K562 (cell line): Measurements from ENCODE around the gene GRB14. TPM values are rescaled to one million over a fixed set of nuclear protein-coding genes. Genes with fewer than 3 reads are reported as not detected.

Experiments
- ATAC-seq: fragments of 200-7000 bp; cut with Tn5 transposase; 3 replicates; pipeline ENCODE4 v1.9.1; 2020; ENCODE audit warnings: moderate library complexity
- BruUV-seq: library from RNA; stranded (reverse); fragments of 400-500 nt; replicated peaks from 2 replicates; lab custom pipeline; 2021; lab: Mats Ljungman, UMichigan
- CTCF ChIA-PET: fragments of 300-600 bp; formaldehyde crosslinking; extraction: SDS; loops from one replicate; lab custom pipeline; 2021; ENCODE audit warnings: low intra/inter-chr PET ratio; lab: Yijun Ruan, JAX
- POLR2A ChIA-PET: fragments of 300-600, 350-650 bp; sonication (Branson Sonifier 250); formaldehyde crosslinking; extraction: SDS; loops from one replicate; lab custom pipeline; 2021; ENCODE audit warnings: antibody characterized with exemption, inconsistent platforms; lab: Yijun Ruan, JAX
- DNase-seq, 4 experiments: peaks; one replicate each; pipeline versions ENCODE4 v3.0.0 to v3.0.0-alpha.2; 2011 to 2018; ENCODE audit warnings: low spot score in 3 of 4, mixed read lengths in 3 of 4; ENCODE audit errors: extremely low read depth in 1 of 4
- FAIRE-seq: peaks from 2 replicates; lab custom pipeline; 2011; peaks lifted over from hg19 to GRCh38; lab: Jason Lieb, UNC
- H2AFZ ChIP-seq: 2 replicates; pipeline ENCODE4 v1.6.0; 2011; ENCODE audit warnings: low read depth, low read length, control low read depth, inconsistent platforms
- H3K27ac ChIP-seq: fragments of 200-600 bp; 3 replicates; pipeline ENCODE4 v1.8.0; 2011; ENCODE audit warnings: low read depth, mild to moderate bottlenecking, control low read depth, inconsistent platforms, low read length, moderate library complexity, mixed read lengths; ENCODE audit errors: extremely low read depth
- H3K27me3 ChIP-seq, 2 experiments: fragments of 300-600 bp in 1 of 2; 2 replicates in 1 of 2; 3 replicates in 1 of 2; pipeline versions ENCODE4 v1.6.0 to v1.8.0; 2011; ENCODE audit warnings: inconsistent platforms in 2 of 2, low read length in 2 of 2, mild to moderate bottlenecking in 1 of 2, mixed read lengths in 1 of 2, moderate library complexity in 1 of 2; ENCODE audit not compliant: control insufficient read depth in 2 of 2, insufficient read depth in 2 of 2
- H3K36me3 ChIP-seq: fragments of 300-600 bp; 3 replicates; pipeline ENCODE4 v1.8.0; 2011; ENCODE audit warnings: mild to moderate bottlenecking, low read length, inconsistent platforms; ENCODE audit not compliant: control insufficient read depth, insufficient read depth
- H3K4me1 ChIP-seq, 2 experiments: fragments of 200-600 bp in 1 of 2; replicated peaks in 1 of 2; 2 replicates in 1 of 2; 3 replicates in 1 of 2; pipeline versions ENCODE4 v1.5.1 to v1.8.0; 2011; ENCODE audit warnings: inconsistent platforms in 2 of 2, low read length in 2 of 2, mild to moderate bottlenecking in 1 of 2, mixed read lengths in 1 of 2, moderate library complexity in 1 of 2; ENCODE audit not compliant: control insufficient read depth in 2 of 2, insufficient read depth in 2 of 2
- H3K4me2 ChIP-seq: 2 replicates; pipeline ENCODE4 v1.6.1; 2011; ENCODE audit warnings: low read length, control low read depth, inconsistent platforms, mixed read lengths; ENCODE audit not compliant: insufficient read depth
- H3K4me3 ChIP-seq: fragments of 200-600 bp; sonication (generic), shearing (Covaris generic); 2 replicates; pipeline ENCODE4 v1.5.1; 2016; ENCODE audit warnings: control low read depth, inconsistent platforms
- H3K79me2 ChIP-seq: fragments of 200-600 bp; 3 replicates; pipeline ENCODE4 v1.8.0; 2011; ENCODE audit warnings: low read length, inconsistent platforms; ENCODE audit not compliant: control insufficient read depth, insufficient read depth
- H3K9ac ChIP-seq, 2 experiments: 2 replicates each; pipeline versions ENCODE4 v1.6.0 to v1.6.1; 2011; ENCODE audit warnings: low read depth in 2 of 2, low read length in 2 of 2, control low read depth in 1 of 2, inconsistent platforms in 1 of 2, mild to moderate bottlenecking in 1 of 2, mixed read lengths in 1 of 2; ENCODE audit not compliant: insufficient read depth in 1 of 2
- H3K9me1 ChIP-seq: one replicate; pipeline ENCODE4 v1.6.0; 2011; ENCODE audit warnings: inconsistent platforms, mild to moderate bottlenecking, low read length, moderate library complexity; ENCODE audit not compliant: control insufficient read depth, insufficient read depth
- H3K9me3 ChIP-seq: replicated peaks from 2 replicates; pipeline ENCODE4 v1.5.1; 2011; ENCODE audit warnings: low read depth, low read length, inconsistent platforms; ENCODE audit not compliant: control insufficient read depth, insufficient read depth
- H4K20me1 ChIP-seq: replicated peaks from 2 replicates; pipeline ENCODE4 v1.6.1; 2011; ENCODE audit warnings: low read length, inconsistent platforms, mixed read lengths; ENCODE audit not compliant: control insufficient read depth, insufficient read depth
- CBX5 ChIP-seq: IDR thresholded peaks from 2 replicates; pipeline ENCODE4 v1.6.1; 2014; ENCODE audit warnings: low read depth, borderline replicate concordance
- ETV5 ChIP-seq: sonication (generic); formaldehyde crosslinking; IDR thresholded peaks from 2 replicates; pipeline ENCODE4 v1.4.0; 2020; ENCODE audit warnings: low read depth, mild to moderate bottlenecking, missing genetic modification reagents
- FOXA3 ChIP-seq, 2 experiments: fragments of 450-650 bp in 1 of 2; sonication (generic) in 1 of 2; formaldehyde crosslinking; IDR thresholded peaks in 1 of 2; conservative IDR thresholded peaks in 1 of 2; 2 replicates each; pipeline versions ENCODE4 v1.4.0 to v1.8.0; 2020 to 2022; ENCODE audit warnings: mild to moderate bottlenecking in 2 of 2, missing genetic modification reagents in 1 of 2
- MCM7 ChIP-seq, 2 experiments: fragments of 450-650 bp; IDR thresholded peaks; 2 replicates each; pipeline ENCODE4 v1.6.1; 2016 to 2018
- NRF1 ChIP-seq, 2 experiments: fragments of 450-650 bp; IDR thresholded peaks in 1 of 2; conservative IDR thresholded peaks in 1 of 2; 2 replicates each; pipeline ENCODE4 v1.6.1; 2014; ENCODE audit warnings: mild to moderate bottlenecking in 2 of 2
- POLR2B ChIP-seq: fragments of 450-650 bp; IDR thresholded peaks from 2 replicates; pipeline ENCODE4 v1.6.1; 2018; ENCODE audit warnings: low read depth; ENCODE audit not compliant: partially characterized antibody
- RERE ChIP-seq: sonication (generic); formaldehyde crosslinking; IDR thresholded peaks from 2 replicates; pipeline ENCODE4 v1.8.0; 2023; ENCODE audit warnings: missing genetic modification reagents, mild to moderate bottlenecking, borderline replicate concordance
- XRCC4 ChIP-seq: IDR thresholded peaks from one replicate; pipeline ENCODE4 v1.6.1; 2011; ENCODE audit not compliant: insufficient read depth, insufficient read length; ENCODE audit errors: extremely low read depth
- ZBTB5 ChIP-seq: fragments of 450-650 bp; IDR thresholded peaks from 2 replicates; pipeline ENCODE4 v1.6.1; 2017; ENCODE audit warnings: antibody characterized with exemption
- WGBS: fragments of 100-300 bp; shearing (Covaris generic); methylation state at CpG from one replicate; pipeline ENCODE4 v1.1.6; 2016; ENCODE audit warnings: low coverage, mixed read lengths; ENCODE audit not compliant: insufficient coverage; ENCODE audit errors: missing lambda C conversion rate; 5-methylcytosine and 5-hydroxymethylcytosine counted together
- in situ Hi-C: fragments of 300-500 bp; cut with MboI; formaldehyde crosslinking; loops from 4 replicates; pipeline ENCODE4 v1.15.0; 2018; ENCODE audit warnings: inconsistent platforms, mixed read lengths
- intact Hi-C: fragments of 100-400 bp; cut with micrococcal nuclease; formaldehyde crosslinking; loops from 2 replicates; pipeline ENCODE4 v1.14.2; 2022
- polyA plus RNA-seq, 8 experiments: library from polyadenylated mRNA; depleted of rRNA in 4 of 8; stranded (reverse) in 5 of 8; unstranded in 3 of 8; fragments of >200 nt; fragmentation: Nextera tagmentation in 2 of 8; fragmentation: Illumina TruSeq in 1 of 8; extraction: Ambion mirVana in 2 of 8; extraction: Trizol in 1 of 8; gene quantifications; 2 replicates each; pipeline versions ENCODE4 v1.2.1 to v1.2.3, GENCODE V29; 2011 to 2014; ENCODE audit warnings: inconsistent platforms in 1 of 8, missing spikeins in 1 of 8
- total RNA-seq, 7 experiments: library from RNA; depleted of rRNA in 6 of 7; stranded (reverse); fragments of >200 nt in 6 of 7; fragmentation: Illumina TruSeq in 2 of 7; extraction: Trizol in 2 of 7; gene quantifications; 2 replicates each; pipeline versions ENCODE4 v1.2.1 to v1.2.3, GENCODE V29; 2011 to 2021; ENCODE audit warnings: low replicate concordance in 1 of 7
- TF ChIP-seq, protein P1 (sequence below): sonication (generic); formaldehyde crosslinking; IDR thresholded peaks from 2 replicates; pipeline ENCODE4 v1.9.0; 2022; ENCODE audit warnings: mild to moderate bottlenecking, missing genetic modification reagents
- TF ChIP-seq, protein P2 (sequence below): sonication (generic); formaldehyde crosslinking; IDR thresholded peaks from 2 replicates; pipeline ENCODE4 v1.8.1; 2023; ENCODE audit warnings: mild to moderate bottlenecking, missing genetic modification reagents

The GRB14 gene
- total and polyA plus RNA-seq, 9 of the 15 experiments (the other 6 are each of a cell fraction or from before 2014, with no cell fraction given), result not detected

- ChIA-PET POLR2A (no interaction called here), CTCF (interaction anchor here (0.6 kb wide), 1 partner anchor 1086 kb away, joined by 3 read pairs; no protein-coding TSS in a partner anchor)
- in situ Hi-C loops, result no loop called here
- H3K36me3 ChIP-seq, result no peaks in the 10 kb centered on the region
- WGBS, result 0% methylated on average over 1 of the region's 1 CpG
- no peaks in the 10 kb centered on the region for H4K20me1 ChIP-seq
- H3K79me2 ChIP-seq, result no peaks in the 10 kb centered on the region
- no peak for ATAC-seq
- DNase-seq, result no peak
- no peak overlapping the region for H3K9ac ChIP-seq
- no TSS peak for BruUV-seq
- H3K4me2 ChIP-seq, result no peak overlapping the region
- H2AFZ ChIP-seq, result no peak overlapping the region
- H3K4me1 ChIP-seq, result no peaks in the 10 kb centered on the region
- no peaks in the 10 kb centered on the region for H3K9me3 ChIP-seq
- H3K27ac ChIP-seq, result no peak overlapping the region
- TF ChIP-seq ZBTB5 (no peak), POLR2B (no peak), ETV5 (no peak), MCM7 (IDR thresholded peaks at IDR 0.05) (no peak), CBX5 (no peak), RERE (CRISPR knock-in tag) (no peak), NRF1 (conservative IDR thresholded peaks at IDR 0.05 in 1 of 2, IDR thresholded peaks at IDR 0.05 in 1 of 2) (no peak), FOXA3 (CRISPR knock-in tag; conservative IDR thresholded peaks at IDR 0.05 in 1 of 2, IDR thresholded peaks at IDR 0.05 in 1 of 2) (no peak), XRCC4 (no peak)
- TF ChIP-seq, protein P1, sequence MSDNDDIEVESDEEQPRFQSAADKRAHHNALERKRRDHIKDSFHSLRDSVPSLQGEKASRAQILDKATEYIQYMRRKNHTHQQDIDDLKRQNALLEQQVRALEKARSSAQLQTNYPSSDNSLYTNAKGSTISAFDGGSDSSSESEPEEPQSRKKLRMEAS (CRISPR knock-in tag), result no peak
- TF ChIP-seq, protein P2, sequence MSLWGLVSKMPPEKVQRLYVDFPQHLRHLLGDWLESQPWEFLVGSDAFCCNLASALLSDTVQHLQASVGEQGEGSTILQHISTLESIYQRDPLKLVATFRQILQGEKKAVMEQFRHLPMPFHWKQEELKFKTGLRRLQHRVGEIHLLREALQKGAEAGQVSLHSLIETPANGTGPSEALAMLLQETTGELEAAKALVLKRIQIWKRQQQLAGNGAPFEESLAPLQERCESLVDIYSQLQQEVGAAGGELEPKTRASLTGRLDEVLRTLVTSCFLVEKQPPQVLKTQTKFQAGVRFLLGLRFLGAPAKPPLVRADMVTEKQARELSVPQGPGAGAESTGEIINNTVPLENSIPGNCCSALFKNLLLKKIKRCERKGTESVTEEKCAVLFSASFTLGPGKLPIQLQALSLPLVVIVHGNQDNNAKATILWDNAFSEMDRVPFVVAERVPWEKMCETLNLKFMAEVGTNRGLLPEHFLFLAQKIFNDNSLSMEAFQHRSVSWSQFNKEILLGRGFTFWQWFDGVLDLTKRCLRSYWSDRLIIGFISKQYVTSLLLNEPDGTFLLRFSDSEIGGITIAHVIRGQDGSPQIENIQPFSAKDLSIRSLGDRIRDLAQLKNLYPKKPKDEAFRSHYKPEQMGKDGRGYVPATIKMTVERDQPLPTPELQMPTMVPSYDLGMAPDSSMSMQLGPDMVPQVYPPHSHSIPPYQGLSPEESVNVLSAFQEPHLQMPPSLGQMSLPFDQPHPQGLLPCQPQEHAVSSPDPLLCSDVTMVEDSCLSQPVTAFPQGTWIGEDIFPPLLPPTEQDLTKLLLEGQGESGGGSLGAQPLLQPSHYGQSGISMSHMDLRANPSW (CRISPR knock-in tag), result no peak
- no peaks in the 10 kb centered on the region for H3K27me3 ChIP-seq
- intact Hi-C loops, result loop anchor here (10.0 kb wide), 1 partner anchor 1445 kb away; no protein-coding TSS in a partner anchor
- no peaks in the 10 kb centered on the region for H3K9me1 ChIP-seq
- no peak overlapping the region for H3K4me3 ChIP-seq
- FAIRE-seq, result no peak
These were observed 11.5 kb downstream of the GRB14 start for GRCh38 chr2:164609790-164610189.
